Activated gamma-delta T cell treated with anti-CD3 and anti-CD28 coated beads, Interleukin-2, amount 50 U/mL, for 16 hours (primary cell): ENCODE measurements around the gene PHKG1.
"Not testable (repeated sequence)": the region's sequence is repeated elsewhere in the genome, so short reads cannot be mapped to it uniquely, and the experiment has no call there.

Experiments
- DNase-seq: peaks from one replicate; pipeline ENCODE4 v3.0.0-alpha.2; 2020; ENCODE audit warnings: low read depth

Gene PHKG1

DNA sequence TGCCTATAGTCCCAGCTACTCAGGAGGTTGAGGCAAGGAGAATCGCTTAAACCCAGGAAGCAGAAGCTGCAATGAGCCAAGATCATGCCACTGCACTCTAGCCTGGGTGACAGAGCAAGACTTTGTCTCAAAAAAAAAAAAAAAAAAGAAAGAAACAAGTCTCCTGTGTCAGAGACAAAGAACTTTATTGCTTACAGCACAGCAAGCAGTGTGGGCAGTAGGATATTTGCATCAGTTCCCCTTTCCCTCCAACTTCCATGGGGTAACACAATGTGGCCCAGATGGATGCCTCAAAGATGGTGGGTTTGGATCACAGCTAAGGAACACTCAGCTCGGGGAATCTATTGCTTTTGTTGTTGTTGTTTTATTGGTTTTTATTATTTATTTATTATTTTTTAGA, 47.0 kb downstream of the PHKG1 start:
- DNase-seq: not testable (repeated sequence)

DNA sequence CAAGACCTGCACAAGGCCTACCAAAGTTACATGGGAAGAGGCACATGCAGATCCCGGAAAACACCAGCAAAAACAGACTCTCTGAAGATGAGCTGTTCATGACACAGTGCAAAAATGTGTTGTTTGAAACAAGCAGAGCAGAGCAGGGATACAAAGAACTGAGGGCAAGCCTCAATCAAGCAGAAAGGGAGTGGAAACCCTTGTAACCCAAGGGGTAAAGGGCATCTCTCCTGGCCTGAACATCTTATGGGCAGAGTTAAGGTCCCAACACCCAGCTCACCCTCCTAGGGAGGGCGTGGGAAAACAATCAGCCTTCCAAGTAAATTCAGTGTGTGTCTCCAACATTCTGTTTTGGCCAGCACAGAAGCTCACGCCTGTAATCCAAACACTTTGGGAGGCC, 52.0 kb downstream of the PHKG1 start:
- no peak for DNase-seq

- peak; percentile 51 for DNase-seq
These were observed 58.9 kb downstream of the PHKG1 start for GRCh38 chr7:56033671-56034432.

GRCh38 chr7:56032578-56032977, 60.2 kb downstream of the PHKG1 start:
- not testable (repeated sequence) for DNase-seq

DNA sequence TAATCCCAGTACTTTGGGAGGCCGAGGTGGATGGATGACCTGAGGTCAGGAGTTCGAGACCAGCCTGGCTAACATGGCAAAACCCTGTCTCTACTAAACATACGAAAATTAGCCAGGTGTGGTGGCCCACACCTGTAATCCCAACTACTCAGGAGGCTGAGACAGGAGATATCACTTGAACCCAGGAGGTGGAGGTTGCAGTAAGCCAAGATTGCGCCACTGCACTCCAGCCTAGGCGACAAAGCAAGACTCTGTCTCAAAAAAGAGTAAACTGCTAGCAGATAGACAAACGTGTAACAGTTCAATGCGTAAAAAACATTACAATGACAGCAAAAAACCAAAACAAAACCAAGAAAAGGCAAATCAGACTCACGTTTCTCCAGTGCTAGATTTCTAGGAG, 61.2 kb downstream of the PHKG1 start:
- DNase-seq: not testable (repeated sequence)

- DNase-seq: no peak
These were observed 62.4 kb downstream of the PHKG1 start for GRCh38 chr7:56030340-56030739.
